IMR-90 (cell line): ENCODE data around the gene PRCP. TPM values are rescaled to one million over a fixed set of nuclear protein-coding genes. Genes with fewer than 3 reads are reported as not detected.

ENCODE experiments used
- ATAC-seq: fragments of 200-7000 bp; cut with Tn5 transposase; 2 replicates; pipeline ENCODE4 v1.9.1; 2020; ENCODE audit warnings: low read depth, mild to moderate bottlenecking, moderate library complexity
- BruUV-seq: library from RNA; stranded (reverse); fragments of 400-500 nt; replicated peaks from 2 replicates; lab custom pipeline; 2021; lab: Mats Ljungman, UMichigan
- CTCF ChIA-PET: fragments of 300-600 bp; formaldehyde crosslinking; extraction: SDS; loops from one replicate; lab custom pipeline; 2021; ENCODE audit warnings: antibody characterized with exemption; lab: Yijun Ruan, JAX
- POLR2A ChIA-PET: fragments of 300-600 bp; sonication (Branson Sonifier 250); formaldehyde crosslinking; loops from one replicate; lab custom pipeline; 2022; ENCODE audit warnings: antibody characterized with exemption; ENCODE audit not compliant: unreplicated experiment; lab: Charles Lee
- DNase-seq: peaks from one replicate; pipeline ENCODE4 v3.0.0; 2013
- H2AFZ ChIP-seq: replicated peaks from 2 replicates; pipeline ENCODE3; 2013; ENCODE audit warnings: low read length, mild to moderate bottlenecking; ENCODE audit not compliant: poor library complexity
- H2AK5ac ChIP-seq: 2 replicates; pipeline ENCODE4 v1.6.1; 2013; ENCODE audit warnings: low read depth, low read length, inconsistent platforms
- H2AK9ac ChIP-seq: replicated peaks from 2 replicates; pipeline ENCODE3; 2013; ENCODE audit warnings: mild to moderate bottlenecking, low read depth, low read length, moderate library complexity; ENCODE audit not compliant: poor library complexity
- H2BK120ac ChIP-seq: 2 replicates; pipeline ENCODE4 v1.6.1; 2013; ENCODE audit warnings: low read depth, low read length, inconsistent platforms
- H2BK15ac ChIP-seq: 3 replicates; pipeline ENCODE4 v1.6.1; 2013; ENCODE audit warnings: low read depth, low read length, inconsistent platforms
- H2BK20ac ChIP-seq: 2 replicates; pipeline ENCODE4 v1.6.1; 2013; ENCODE audit warnings: low read depth, mild to moderate bottlenecking, inconsistent platforms, low read length, moderate library complexity
- H2BK5ac ChIP-seq: 2 replicates; pipeline ENCODE4 v1.6.1; 2013; ENCODE audit warnings: mild to moderate bottlenecking, low read depth, low read length, inconsistent platforms; ENCODE audit not compliant: poor library complexity, severe bottlenecking
- H3K14ac ChIP-seq: replicated peaks from 2 replicates; pipeline ENCODE4 v1.6.1; 2013; ENCODE audit warnings: low read depth, low read length, inconsistent platforms
- H3K18ac ChIP-seq: 2 replicates; pipeline ENCODE4 v1.6.1; 2013; ENCODE audit warnings: low read depth, low read length, control low read depth
- H3K23ac ChIP-seq: 2 replicates; pipeline ENCODE4 v1.6.1; 2013; ENCODE audit warnings: low read depth, low read length, inconsistent platforms
- H3K27ac ChIP-seq: 2 replicates; pipeline ENCODE4 v1.5.1; 2013; ENCODE audit warnings: mild to moderate bottlenecking, control low read depth, low read length; ENCODE audit not compliant: insufficient read depth
- H3K27me3 ChIP-seq: 2 replicates; pipeline ENCODE4 v1.6.1; 2013; ENCODE audit warnings: low read length; ENCODE audit not compliant: control insufficient read depth, insufficient read depth
- H3K36me3 ChIP-seq: 2 replicates; pipeline ENCODE4 v1.6.1; 2013; ENCODE audit warnings: low read length, mixed read lengths; ENCODE audit not compliant: control insufficient read depth, insufficient read depth
- H3K4ac ChIP-seq: 2 replicates; pipeline ENCODE4 v1.6.1; 2013; ENCODE audit warnings: low read depth, low read length, inconsistent platforms
- H3K4me1 ChIP-seq: 2 replicates; pipeline ENCODE4 v1.6.1; 2013; ENCODE audit warnings: low read length, mixed read lengths; ENCODE audit not compliant: control insufficient read depth, insufficient read depth
- H3K4me2 ChIP-seq: 2 replicates; pipeline ENCODE4 v1.6.1; 2013; ENCODE audit warnings: low read depth, mild to moderate bottlenecking, control low read depth, low read length, moderate library complexity
- H3K4me3 ChIP-seq: 2 replicates; pipeline ENCODE4 v1.5.1; 2013; ENCODE audit warnings: low read depth, mild to moderate bottlenecking, control low read depth, low read length, moderate library complexity; ENCODE audit not compliant: insufficient read depth
- H3K56ac ChIP-seq: 2 replicates; pipeline ENCODE4 v1.6.1; 2013; ENCODE audit warnings: low read length, inconsistent platforms; ENCODE audit not compliant: insufficient read depth; ENCODE audit errors: extremely low read depth
- H3K79me1 ChIP-seq, 2 experiments: 2 replicates each; pipeline ENCODE4 v1.6.1; 2013; ENCODE audit warnings: low read length in 2 of 2, inconsistent platforms in 1 of 2, low read depth in 1 of 2
- H3K9ac ChIP-seq: 2 replicates; pipeline ENCODE4 v1.6.1; 2013; ENCODE audit warnings: low read depth, low read length, control low read depth
- H3K9me1 ChIP-seq: 2 replicates; pipeline ENCODE4 v1.6.1; 2013; ENCODE audit warnings: low read length, inconsistent platforms; ENCODE audit not compliant: insufficient read depth
- H3K9me3 ChIP-seq: 2 replicates; pipeline ENCODE4 v1.6.1; 2013; ENCODE audit warnings: low read length; ENCODE audit not compliant: control insufficient read depth, insufficient read depth
- H4K20me1 ChIP-seq: 2 replicates; pipeline ENCODE4 v1.6.1; 2013; ENCODE audit warnings: low read length, inconsistent platforms; ENCODE audit not compliant: insufficient read depth
- H4K5ac ChIP-seq: 2 replicates; pipeline ENCODE4 v1.6.1; 2013; ENCODE audit warnings: mild to moderate bottlenecking, low read depth, low read length, control low read depth
- H4K8ac ChIP-seq, 2 experiments: 2 replicates each; pipeline ENCODE4 v1.6.1; 2013; ENCODE audit warnings: low read depth in 2 of 2, low read length in 2 of 2, control low read depth in 1 of 2, inconsistent platforms in 1 of 2
- H4K91ac ChIP-seq: 2 replicates; pipeline ENCODE4 v1.6.1; 2013; ENCODE audit warnings: low read depth, low read length, inconsistent platforms; ENCODE audit not compliant: insufficient read depth
- BHLHE40 ChIP-seq: fragments of 150-350 bp; IDR thresholded peaks from 2 replicates; pipeline ENCODE4 v1.6.1; 2016; ENCODE audit warnings: mild to moderate bottlenecking, low read depth, low read length
- CEBPB ChIP-seq: IDR thresholded peaks from 2 replicates; pipeline ENCODE4 v1.6.1; 2012; ENCODE audit warnings: low read depth, low read length, improper control_type of control experiment
- CHD1 ChIP-seq: IDR thresholded peaks from 2 replicates; pipeline ENCODE4 v1.6.1; 2012; ENCODE audit warnings: low read depth, low read length, improper control_type of control experiment
- MAFK ChIP-seq: IDR thresholded peaks from 2 replicates; pipeline ENCODE4 v1.6.1; 2012; ENCODE audit warnings: low read depth, low read length, improper control_type of control experiment
- MXI1 ChIP-seq: IDR thresholded peaks from 2 replicates; pipeline ENCODE4 v1.6.1; 2012; ENCODE audit warnings: low read depth, mild to moderate bottlenecking, low read length, moderate library complexity, borderline replicate concordance
- NFE2L2 ChIP-seq: fragments of 150-350 bp; IDR thresholded peaks from 2 replicates; pipeline ENCODE4 v1.6.1; 2016; ENCODE audit warnings: low read depth, mild to moderate bottlenecking, low read length
- POLR2A ChIP-seq: IDR thresholded peaks from 2 replicates; pipeline ENCODE4 v1.6.1; 2012; ENCODE audit warnings: mild to moderate bottlenecking, low read depth, low read length
- RAD21 ChIP-seq: IDR thresholded peaks from 2 replicates; pipeline ENCODE4 v1.6.1; 2012; ENCODE audit warnings: low read length, improper control_type of control experiment
- RCOR1 ChIP-seq: IDR thresholded peaks from 2 replicates; pipeline ENCODE4 v1.6.1; 2012; ENCODE audit warnings: mild to moderate bottlenecking, low read length, improper control_type of control experiment; ENCODE audit not compliant: insufficient replicate concordance
- RFX5 ChIP-seq: IDR thresholded peaks from 2 replicates; pipeline ENCODE4 v1.8.0; 2012; ENCODE audit warnings: low read depth, mild to moderate bottlenecking, low read length, moderate library complexity
- WGBS, 2 experiments: methylation state at CpG; one replicate each; pipeline versions ENCODE4 v1.1.5 to v1.1.7; 2013; ENCODE audit warnings: missing lambda C conversion rate in 2 of 2; ENCODE audit not compliant: insufficient read length in 1 of 2; ENCODE audit errors: extremely low coverage in 2 of 2; 5-methylcytosine and 5-hydroxymethylcytosine counted together
- dilution Hi-C: fragments of 300-500 bp; cut with HindIII; formaldehyde crosslinking; loops from one replicate; pipeline ENCODE4 v1.14.3; 2018; ENCODE audit warnings: low sequenced_read_pairs; ENCODE audit not compliant: unreplicated experiment
- in situ Hi-C: fragments of 300-500 bp; cut with MboI; formaldehyde crosslinking; loops from 3 replicates; pipeline ENCODE4 v1.14.3; 2019; ENCODE audit warnings: low sequenced_read_pairs, inconsistent platforms, mixed read lengths
- intact Hi-C: fragments of 100-400 bp; cut with micrococcal nuclease; formaldehyde crosslinking; loops from 2 replicates; pipeline ENCODE4 v1.10.0; 2022
- polyA plus RNA-seq, 3 experiments: library from polyadenylated mRNA; depleted of rRNA; stranded (reverse); fragments of >200 nt; gene quantifications; 2 replicates each; pipeline ENCODE4 v1.2.3, GENCODE V29; 2012; ENCODE audit warnings: low replicate concordance in 1 of 3
- total RNA-seq: library from RNA; depleted of rRNA; stranded (reverse); fragments of >200 nt; gene quantifications from 2 replicates; pipeline ENCODE4 v1.2.3, GENCODE V29; 2012
- TF ChIP-seq, protein P1 (sequence below): fragments of 150-350 bp; IDR thresholded peaks from 2 replicates; pipeline ENCODE4 v1.6.1; 2016; ENCODE audit warnings: low read depth, mild to moderate bottlenecking, low read length, moderate library complexity, borderline replicate concordance
- TF ChIP-seq, protein P2 (sequence below): fragments of 150-350 bp; IDR thresholded peaks from 2 replicates; pipeline ENCODE4 v1.6.1; 2017; ENCODE audit warnings: mild to moderate bottlenecking, antibody characterized with exemption, low read length, low read depth
- TF ChIP-seq, protein P3 (sequence below): conservative IDR thresholded peaks from 2 replicates; pipeline ENCODE4 v1.5.1; 2012; ENCODE audit warnings: mild to moderate bottlenecking, low read depth, low read length, improper control_type of control experiment

The PRCP gene
- total and polyA plus RNA-seq, 2 of the 4 experiments (the other 2 are of a cell fraction): 31.7 to 64.9 TPM

DNA sequence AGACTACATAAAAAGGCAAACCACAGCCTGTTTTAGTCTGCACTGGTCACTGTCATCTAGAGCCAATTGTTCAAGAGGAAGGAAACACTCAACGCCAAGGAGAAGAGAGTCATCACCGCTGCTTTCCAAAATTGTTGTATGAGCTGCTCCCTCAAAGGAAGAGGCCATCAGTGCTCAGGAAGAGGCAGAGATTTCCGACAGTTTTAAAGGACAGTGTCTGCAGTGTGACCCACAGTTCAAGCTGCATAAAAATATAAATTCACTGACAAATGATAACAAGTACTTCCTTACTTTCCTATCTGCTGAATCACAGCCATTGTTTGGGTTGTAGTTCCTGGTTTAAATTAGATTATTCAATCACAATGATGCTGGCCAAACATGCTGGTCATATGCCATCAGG, 16.4 kb downstream of the PRCP start:
- POLR2A ChIA-PET: no interaction called here
- Histone ChIP-seq H3K23ac (no peak overlapping the region), H3K4me1 (no peaks in the 10 kb centered on the region), H3K9ac (no peak overlapping the region), H3K4me3 (no peak overlapping the region), H3K56ac (no peak overlapping the region), H3K27ac (no peak overlapping the region), H2AFZ (no peak overlapping the region), H4K5ac (no peak overlapping the region), H3K9me3 (no peaks in the 10 kb centered on the region), H2BK15ac (no peak overlapping the region), H4K91ac (no peak overlapping the region), H3K9me1 (0 out of 2 replicates have a peak, but pooled peaks cover 6% of the 10 kb centered on the region), H2AK9ac (no peak overlapping the region), H2BK5ac (no peak overlapping the region), H4K8ac (no peak overlapping the region), H3K36me3 (no peaks in the 10 kb centered on the region), H4K20me1 (no peaks in the 10 kb centered on the region), H3K79me1 (peaks cover 6% of the 10 kb centered on the region in 2 experiments; a peak in 2 of 4 replicates), H3K18ac (no peak overlapping the region), H2AK5ac (no peak overlapping the region), H3K14ac (no peak overlapping the region), H2BK120ac (no peak overlapping the region), H3K4me2 (no peak overlapping the region), H3K27me3 (no peaks in the 10 kb centered on the region), H3K4ac (no peak overlapping the region), H2BK20ac (no peak overlapping the region)
- intact Hi-C loops: no loop called here
- DNase-seq (peak; percentile 14), ATAC-seq (no peak)
- no TSS peak for BruUV-seq
- WGBS, 2 experiments: 80% methylated on average over 1 of the region's 3 CpGs; no CpG with 5 or more reads in 1 of the 2 experiments
- dilution Hi-C loops: no loop called here
- TF ChIP-seq, protein P1, sequence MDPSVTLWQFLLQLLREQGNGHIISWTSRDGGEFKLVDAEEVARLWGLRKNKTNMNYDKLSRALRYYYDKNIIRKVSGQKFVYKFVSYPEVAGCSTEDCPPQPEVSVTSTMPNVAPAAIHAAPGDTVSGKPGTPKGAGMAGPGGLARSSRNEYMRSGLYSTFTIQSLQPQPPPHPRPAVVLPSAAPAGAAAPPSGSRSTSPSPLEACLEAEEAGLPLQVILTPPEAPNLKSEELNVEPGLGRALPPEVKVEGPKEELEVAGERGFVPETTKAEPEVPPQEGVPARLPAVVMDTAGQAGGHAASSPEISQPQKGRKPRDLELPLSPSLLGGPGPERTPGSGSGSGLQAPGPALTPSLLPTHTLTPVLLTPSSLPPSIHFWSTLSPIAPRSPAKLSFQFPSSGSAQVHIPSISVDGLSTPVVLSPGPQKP: no peak
- no peak for TF ChIP-seq BHLHE40
- TF ChIP-seq MXI1: no peak
- TF ChIP-seq MAFK: no peak
- TF ChIP-seq CEBPB: no peak
- TF ChIP-seq, protein P2, sequence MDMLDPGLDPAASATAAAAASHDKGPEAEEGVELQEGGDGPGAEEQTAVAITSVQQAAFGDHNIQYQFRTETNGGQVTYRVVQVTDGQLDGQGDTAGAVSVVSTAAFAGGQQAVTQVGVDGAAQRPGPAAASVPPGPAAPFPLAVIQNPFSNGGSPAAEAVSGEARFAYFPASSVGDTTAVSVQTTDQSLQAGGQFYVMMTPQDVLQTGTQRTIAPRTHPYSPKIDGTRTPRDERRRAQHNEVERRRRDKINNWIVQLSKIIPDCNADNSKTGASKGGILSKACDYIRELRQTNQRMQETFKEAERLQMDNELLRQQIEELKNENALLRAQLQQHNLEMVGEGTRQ: no peak
- TF ChIP-seq, protein P3, sequence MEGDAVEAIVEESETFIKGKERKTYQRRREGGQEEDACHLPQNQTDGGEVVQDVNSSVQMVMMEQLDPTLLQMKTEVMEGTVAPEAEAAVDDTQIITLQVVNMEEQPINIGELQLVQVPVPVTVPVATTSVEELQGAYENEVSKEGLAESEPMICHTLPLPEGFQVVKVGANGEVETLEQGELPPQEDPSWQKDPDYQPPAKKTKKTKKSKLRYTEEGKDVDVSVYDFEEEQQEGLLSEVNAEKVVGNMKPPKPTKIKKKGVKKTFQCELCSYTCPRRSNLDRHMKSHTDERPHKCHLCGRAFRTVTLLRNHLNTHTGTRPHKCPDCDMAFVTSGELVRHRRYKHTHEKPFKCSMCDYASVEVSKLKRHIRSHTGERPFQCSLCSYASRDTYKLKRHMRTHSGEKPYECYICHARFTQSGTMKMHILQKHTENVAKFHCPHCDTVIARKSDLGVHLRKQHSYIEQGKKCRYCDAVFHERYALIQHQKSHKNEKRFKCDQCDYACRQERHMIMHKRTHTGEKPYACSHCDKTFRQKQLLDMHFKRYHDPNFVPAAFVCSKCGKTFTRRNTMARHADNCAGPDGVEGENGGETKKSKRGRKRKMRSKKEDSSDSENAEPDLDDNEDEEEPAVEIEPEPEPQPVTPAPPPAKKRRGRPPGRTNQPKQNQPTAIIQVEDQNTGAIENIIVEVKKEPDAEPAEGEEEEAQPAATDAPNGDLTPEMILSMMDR: no peak
- no peak for TF ChIP-seq POLR2A
- TF ChIP-seq NFE2L2: no peak
- TF ChIP-seq RFX5: no peak
- TF ChIP-seq CHD1: no peak
- TF ChIP-seq RAD21: no peak
- no peak for TF ChIP-seq RCOR1
- CTCF ChIA-PET: no interaction called here
- in situ Hi-C loops: no loop called here
